Measurements from ENCODE around the gene THBS1.
A peak's percentile ranks its signal among the peaks of the same experiment; 100 is the strongest.

The THBS1 gene

GRCh38 chr15:39580485-39581241 lies at the start of gene THBS1:
Gene THBS1, plus strand, starts transcription at chr15:39581079. Its CDS starts 779 bp downstream, at chr15:39581858.
- H3K4me3 ChIP-seq (ENCODE audit: low read depth, low read length): peak within 1 kb of the TSS; percentile 72

DNA sequence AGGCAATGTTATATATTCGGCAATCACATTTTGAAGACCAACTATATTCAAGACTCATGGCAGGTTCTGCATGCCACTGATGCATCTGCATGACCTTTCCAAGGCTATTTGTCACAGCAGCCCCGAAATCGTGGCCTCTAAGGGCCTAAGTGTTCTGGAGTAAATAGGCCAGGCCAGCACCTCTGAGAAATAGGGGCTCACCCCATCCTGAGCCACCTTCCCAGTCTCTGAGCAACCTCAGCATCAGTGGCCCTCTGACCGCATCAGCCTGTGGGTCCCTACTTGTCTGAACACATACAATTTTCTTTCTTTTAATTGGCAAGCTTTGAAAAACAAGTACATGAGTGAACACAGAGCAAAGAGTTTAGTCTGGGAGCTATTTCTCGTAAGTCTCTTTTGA lies 45.9 kb upstream of the THBS1 start:
- no peak overlapping the region for H3K4me3 ChIP-seq (ENCODE audit: low read depth, low read length)

- no peak overlapping the region for H3K4me3 ChIP-seq (ENCODE audit: low read depth, low read length)
Measured at GRCh38 chr15:39535466-39535865, 45.4 kb upstream of the THBS1 start.

GRCh38 chr15:39538936-39539335 lies 41.9 kb upstream of the THBS1 start:
- H3K4me3 ChIP-seq (ENCODE audit: low read depth, low read length): no peak overlapping the region

GRCh38 chr15:39539466-39539865 lies 41.4 kb upstream of the THBS1 start:
- no peak overlapping the region for H3K4me3 ChIP-seq (ENCODE audit: low read depth, low read length)

GRCh38 chr15:39539973-39540558 lies 40.8 kb upstream of the THBS1 start:
- no peak overlapping the region for H3K4me3 ChIP-seq (ENCODE audit: low read depth, low read length)

DNA sequence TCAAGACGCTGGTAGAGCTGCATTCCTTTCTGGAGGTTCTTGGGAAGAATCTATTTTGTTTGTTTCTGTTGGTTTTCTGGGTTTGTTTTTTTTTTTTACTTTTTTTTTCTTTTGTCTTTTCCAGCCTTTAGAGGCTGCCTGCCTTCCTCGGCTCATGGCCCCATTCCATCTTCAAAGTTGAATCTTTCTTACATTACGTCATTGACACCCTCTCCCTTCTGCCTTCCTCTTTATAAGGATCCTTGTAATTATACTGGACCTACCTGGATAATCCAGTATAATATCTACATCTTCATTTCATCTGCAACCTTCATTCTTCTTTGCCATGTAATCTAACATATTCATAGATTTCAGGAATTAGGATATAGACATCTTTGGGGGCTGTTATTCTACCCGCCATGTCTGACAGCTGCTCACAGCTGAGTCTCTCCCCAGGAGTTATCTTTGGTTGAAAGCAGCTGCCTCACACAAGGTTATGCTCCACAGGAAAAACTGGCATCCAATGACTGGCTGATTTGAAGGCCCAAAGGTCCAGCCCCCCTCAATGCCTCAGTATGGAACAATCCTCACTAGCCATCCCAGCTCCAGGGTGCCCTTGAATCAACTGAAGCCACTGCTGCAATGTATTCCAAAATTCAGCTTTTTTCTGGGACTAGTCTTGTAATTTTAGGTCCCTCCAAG lies 38.4 kb upstream of the THBS1 start:
- H3K4me3 ChIP-seq (ENCODE audit: low read depth, low read length): no peak overlapping the region

GRCh38 chr15:39543651-39544050 lies 37.2 kb upstream of the THBS1 start:
- H3K4me3 ChIP-seq (ENCODE audit: low read depth, low read length): no peak overlapping the region

DNA sequence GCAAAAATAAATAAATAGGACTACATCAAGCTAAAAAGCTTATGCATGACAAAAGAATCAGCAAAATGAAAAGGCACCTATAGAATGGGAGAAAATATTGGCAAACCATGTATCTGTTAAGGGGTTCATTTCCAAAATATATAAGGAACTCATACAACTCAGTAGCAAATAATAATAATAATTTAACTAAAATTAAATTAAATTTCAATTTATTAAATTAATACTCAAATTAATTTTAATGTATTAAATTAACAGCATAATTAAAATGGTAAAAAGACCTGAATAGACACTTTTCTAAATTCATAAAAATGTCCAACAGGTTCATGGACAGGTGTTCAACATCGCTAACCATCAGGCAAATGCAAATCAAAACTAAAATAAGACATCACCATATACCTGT lies 34.0 kb upstream of the THBS1 start:
- no peak overlapping the region for H3K4me3 ChIP-seq (ENCODE audit: low read depth, low read length)

DNA sequence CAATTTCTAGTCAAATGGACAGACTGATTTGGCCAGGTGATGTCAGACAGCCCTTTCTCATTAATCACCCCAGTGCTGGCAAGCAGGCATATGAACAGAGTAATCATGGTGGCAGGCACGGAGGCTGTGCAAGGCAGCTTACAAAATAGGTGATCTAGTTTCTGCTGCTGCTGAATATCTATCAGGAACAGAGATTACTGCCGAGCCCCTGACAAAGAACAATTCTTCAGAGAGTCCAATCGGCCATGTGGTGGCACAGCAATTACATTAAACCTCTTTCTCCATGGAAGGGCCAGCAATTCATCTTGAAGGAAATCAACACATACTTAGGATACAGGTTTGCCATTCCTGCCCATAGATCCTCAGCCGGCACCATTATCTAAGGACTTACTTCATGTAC lies 32.3 kb upstream of the THBS1 start:
- no peak overlapping the region for H3K4me3 ChIP-seq (ENCODE audit: low read depth, low read length)

- H3K4me3 ChIP-seq (ENCODE audit: low read depth, low read length): no peak overlapping the region
Measured at GRCh38 chr15:39549912-39550311, 31.0 kb upstream of the THBS1 start.

- H3K4me3 ChIP-seq (ENCODE audit: low read depth, low read length): no peak overlapping the region
Measured at GRCh38 chr15:39551476-39551875, 29.4 kb upstream of the THBS1 start.

DNA sequence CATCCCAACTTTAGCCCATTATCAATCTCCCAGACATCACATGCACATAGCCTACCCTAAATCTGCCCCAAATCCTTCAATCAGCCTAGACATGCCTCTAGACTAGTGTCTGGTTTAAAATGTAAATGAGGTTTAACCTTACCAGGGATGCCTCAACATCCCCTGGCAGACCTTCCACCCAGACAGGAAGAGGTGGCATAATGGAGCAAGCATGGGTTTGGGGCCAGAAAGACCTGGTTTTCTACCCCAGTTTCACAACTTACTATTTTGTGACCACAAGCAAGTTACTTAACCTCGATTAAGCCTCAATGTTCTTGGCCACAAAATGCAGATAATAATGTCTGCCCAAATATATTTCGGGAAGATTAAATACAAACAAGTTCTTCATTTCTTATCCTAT lies 28.3 kb upstream of the THBS1 start:
- no peak overlapping the region for H3K4me3 ChIP-seq (ENCODE audit: low read depth, low read length)

DNA sequence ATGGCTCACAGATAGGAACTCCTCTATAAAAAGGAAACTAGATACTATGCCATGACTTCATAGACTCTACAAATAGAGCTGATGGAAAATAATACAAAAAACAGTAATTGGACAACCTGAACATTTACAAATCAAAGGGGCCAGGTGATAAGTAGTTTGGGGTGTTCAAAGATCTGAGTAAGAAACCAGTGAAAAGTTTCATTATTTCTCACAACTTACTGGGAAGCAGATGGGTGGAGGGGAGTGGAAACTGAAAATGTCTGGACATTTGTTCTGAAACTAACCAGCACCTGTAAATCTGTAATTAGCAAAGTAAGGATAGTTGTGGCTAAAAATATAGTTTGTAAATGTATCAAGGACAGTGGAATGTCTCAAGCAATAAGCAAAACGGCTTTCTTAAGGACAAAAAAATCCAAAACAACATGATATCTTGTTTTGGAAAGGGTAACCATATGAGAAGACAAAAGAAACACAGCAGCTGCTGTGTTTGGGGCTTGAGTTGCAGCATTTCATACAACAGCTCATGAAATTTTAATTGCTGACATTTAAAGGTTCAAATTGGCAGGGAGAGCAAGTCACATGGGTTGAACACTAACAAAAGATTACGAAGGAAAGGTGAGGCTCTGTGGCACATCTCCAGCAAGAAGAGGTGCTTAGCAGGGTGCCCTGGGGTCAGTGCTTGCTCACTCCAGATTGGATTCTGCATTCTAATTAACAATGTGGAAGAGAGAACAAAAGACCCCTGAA lies 26.8 kb upstream of the THBS1 start:
- H3K4me3 ChIP-seq (ENCODE audit: low read depth, low read length): no peak overlapping the region

DNA sequence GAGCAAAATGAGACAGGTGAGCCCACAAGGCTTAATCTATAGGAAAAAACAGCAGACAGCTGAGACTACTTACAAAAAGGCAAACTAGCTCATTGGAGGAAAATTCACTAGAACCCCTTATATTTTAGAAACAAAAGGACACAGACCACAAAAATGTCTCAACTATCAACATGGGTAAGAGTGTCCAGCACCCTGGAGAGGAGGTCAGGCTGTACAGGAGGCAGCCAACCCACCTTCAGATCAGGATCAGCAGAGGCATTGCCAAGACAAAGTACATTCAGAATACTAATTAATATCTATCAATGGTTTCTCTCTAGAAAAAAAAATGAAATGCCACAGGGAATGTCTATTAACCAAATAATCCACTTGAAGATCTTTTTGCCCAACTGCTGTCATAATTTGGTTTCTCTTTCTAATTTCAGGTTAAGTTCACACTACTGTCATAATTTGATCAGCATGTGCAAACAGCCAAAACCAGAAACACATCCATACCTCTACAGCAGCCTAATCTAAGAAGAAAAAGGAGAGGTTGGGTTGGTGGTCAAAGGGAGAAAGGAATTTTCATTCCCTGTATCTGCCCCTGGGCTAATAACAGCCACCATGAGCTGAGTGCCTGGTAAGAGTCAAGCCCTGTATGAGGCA lies 26.0 kb upstream of the THBS1 start:
- no peak overlapping the region for H3K4me3 ChIP-seq (ENCODE audit: low read depth, low read length)

DNA sequence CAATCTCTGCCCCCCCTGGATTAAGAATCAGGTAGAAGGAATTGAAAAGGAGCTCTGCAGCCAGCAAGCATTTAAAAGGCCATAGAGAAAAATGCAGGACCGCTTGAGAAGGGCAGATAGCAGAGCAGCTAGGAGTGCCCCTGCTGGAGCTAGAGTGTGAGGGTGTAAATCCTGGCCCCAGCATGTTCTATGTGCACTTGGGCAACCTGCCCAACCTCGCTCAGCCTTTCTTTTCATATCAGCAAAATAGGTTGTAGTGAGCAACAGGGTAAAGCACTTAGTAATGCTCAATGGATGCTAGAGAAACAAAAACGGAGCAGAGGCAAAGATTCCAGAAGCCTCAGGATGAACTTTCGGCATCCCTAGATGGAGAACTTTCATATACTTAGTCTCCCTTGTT lies 25.0 kb upstream of the THBS1 start:
- H3K4me3 ChIP-seq (ENCODE audit: low read depth, low read length): no peak overlapping the region

- H3K4me3 ChIP-seq (ENCODE audit: low read depth, low read length): no peak overlapping the region
Measured at GRCh38 chr15:39556461-39556860, 24.4 kb upstream of the THBS1 start.

DNA sequence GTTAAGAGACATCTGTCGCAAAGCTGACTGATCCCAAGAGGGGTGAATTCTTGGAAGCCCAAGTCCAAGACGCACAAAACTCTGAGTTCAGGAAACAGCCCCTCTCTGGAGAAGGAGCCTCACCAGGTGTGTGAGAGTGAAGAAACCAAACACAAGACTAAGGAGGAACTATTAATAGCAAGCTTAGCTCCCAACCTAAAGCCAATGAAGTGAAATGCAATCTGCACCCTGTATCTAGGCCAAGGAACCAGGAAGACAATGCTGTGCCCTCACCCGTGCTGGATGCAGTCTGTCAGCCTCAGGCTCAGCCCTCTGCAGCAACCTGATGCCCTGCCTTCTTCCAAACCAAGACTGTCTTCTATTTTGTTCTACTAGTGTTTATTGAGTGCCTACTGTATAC lies 22.5 kb upstream of the THBS1 start:
- no peak overlapping the region for H3K4me3 ChIP-seq (ENCODE audit: low read depth, low read length)

DNA sequence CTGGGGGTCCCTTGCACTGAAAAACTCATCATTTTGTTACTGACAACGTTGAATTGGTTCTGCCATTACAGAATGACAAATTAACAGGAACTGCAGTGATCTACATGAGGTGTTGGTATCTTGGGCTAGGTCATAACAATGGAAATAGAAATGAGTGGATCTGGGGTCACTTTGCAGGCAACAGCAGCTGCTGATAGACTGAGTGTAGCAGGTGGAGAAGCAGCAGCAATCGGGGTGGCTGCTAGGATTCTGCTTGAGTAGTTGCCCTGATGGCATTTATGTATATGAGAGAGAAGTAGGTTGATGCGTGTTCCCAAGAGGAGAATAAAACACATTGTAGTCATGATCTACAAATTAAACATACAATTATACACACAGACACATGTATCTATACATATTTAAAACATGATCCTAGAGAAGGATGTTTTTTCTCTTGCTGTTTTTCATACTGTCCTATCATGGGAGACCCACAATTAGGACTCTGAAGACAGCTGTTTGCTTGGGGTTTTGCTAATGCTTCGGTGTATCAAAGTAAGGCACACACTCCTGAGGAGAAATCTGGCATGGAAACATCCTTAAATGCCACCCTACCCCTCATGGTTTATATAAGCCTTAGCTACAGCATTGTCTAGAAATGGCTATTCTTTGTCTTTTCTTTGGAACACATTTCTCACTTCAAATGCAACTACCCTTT lies 15.8 kb upstream of the THBS1 start:
- H3K4me3 ChIP-seq (ENCODE audit: low read depth, low read length): no peak overlapping the region

- H3K4me3 ChIP-seq (ENCODE audit: low read depth, low read length): no peak overlapping the region
Measured at GRCh38 chr15:39565851-39566250, 15.0 kb upstream of the THBS1 start.
